Astrocyte (in vitro differentiated cells and primary cell): ENCODE data around the gene STAP2. TPM values are rescaled to one million over a fixed set of nuclear protein-coding genes. Genes with fewer than 3 reads are reported as not detected.

Source experiments
- DNase-seq: peaks from one replicate; pipeline ENCODE4 v3.0.0-alpha.2; 2010; ENCODE audit warnings: low read depth
- FAIRE-seq: peaks from 2 replicates; lab custom pipeline; 2011; peaks lifted over from hg19 to GRCh38; lab: Jason Lieb, UNC
- H2AFZ ChIP-seq: 2 replicates; pipeline ENCODE4 v1.6.0; 2012; ENCODE audit warnings: low read depth, low read length, inconsistent platforms
- H3K27ac ChIP-seq: 2 replicates; pipeline ENCODE4 v1.5.1; 2011; ENCODE audit warnings: low read depth, low read length, inconsistent platforms
- H3K27me3 ChIP-seq: 2 replicates; pipeline ENCODE4 v1.6.0; 2011; ENCODE audit warnings: low read length, inconsistent platforms; ENCODE audit not compliant: insufficient read depth
- H3K36me3 ChIP-seq: 2 replicates; pipeline ENCODE4 v1.5.1; 2011; ENCODE audit warnings: low read length, inconsistent platforms; ENCODE audit not compliant: insufficient read depth
- H3K4me1 ChIP-seq: 2 replicates; pipeline ENCODE4 v1.5.1; 2011; ENCODE audit warnings: low read length, inconsistent platforms; ENCODE audit not compliant: insufficient read depth
- H3K4me2 ChIP-seq: 2 replicates; pipeline ENCODE4 v1.6.0; 2012; ENCODE audit warnings: low read length, inconsistent platforms
- H3K4me3 ChIP-seq: 2 replicates; pipeline ENCODE4 v1.5.1; 2011; ENCODE audit warnings: low read depth, mild to moderate bottlenecking, low read length, inconsistent platforms; ENCODE audit not compliant: insufficient read depth
- H3K79me2 ChIP-seq: 2 replicates; pipeline ENCODE4 v1.6.0; 2012; ENCODE audit warnings: mild to moderate bottlenecking, low read length, inconsistent platforms; ENCODE audit not compliant: insufficient read depth
- H3K9ac ChIP-seq: 2 replicates; pipeline ENCODE4 v1.6.0; 2012; ENCODE audit warnings: mild to moderate bottlenecking, low read length, inconsistent platforms
- H3K9me3 ChIP-seq: 2 replicates; pipeline ENCODE4 v1.5.1; 2012; ENCODE audit warnings: low read depth, mild to moderate bottlenecking, low read length, inconsistent platforms; ENCODE audit not compliant: insufficient read depth
- H4K20me1 ChIP-seq: 2 replicates; pipeline ENCODE4 v1.6.0; 2012; ENCODE audit warnings: low read length, inconsistent platforms; ENCODE audit not compliant: insufficient read depth
- H3K27ac Mint-ChIP-seq: one replicate; pipeline ENCODE4 v1.8.0; 2021; ENCODE audit warnings: mild to moderate bottlenecking, mixed read lengths; ENCODE audit not compliant: unreplicated experiment
- H3K27me3 Mint-ChIP-seq: one replicate; pipeline ENCODE4 v1.8.0; 2021; ENCODE audit warnings: low read depth, mixed read lengths; ENCODE audit not compliant: unreplicated experiment
- H3K36me3 Mint-ChIP-seq: one replicate; pipeline ENCODE4 v1.8.0; 2021; ENCODE audit warnings: low read depth, mixed read lengths; ENCODE audit not compliant: unreplicated experiment
- H3K4me1 Mint-ChIP-seq: one replicate; pipeline ENCODE4 v1.8.0; 2021; ENCODE audit warnings: low read depth, mixed read lengths; ENCODE audit not compliant: unreplicated experiment
- H3K4me3 Mint-ChIP-seq: one replicate; pipeline ENCODE4 v1.8.0; 2021; ENCODE audit warnings: mild to moderate bottlenecking, moderate library complexity, mixed read lengths; ENCODE audit not compliant: unreplicated experiment
- H3K9me3 Mint-ChIP-seq: one replicate; pipeline ENCODE4 v1.8.0; 2021; ENCODE audit warnings: mild to moderate bottlenecking, mixed read lengths; ENCODE audit not compliant: unreplicated experiment
- EZH2 ChIP-seq: IDR thresholded peaks from 2 replicates; pipeline ENCODE4 v1.6.1; 2012; ENCODE audit warnings: mild to moderate bottlenecking, low read length, inconsistent platforms; ENCODE audit not compliant: insufficient read depth
- total RNA-seq: library from RNA; stranded (reverse); gene quantifications from 2 replicates; pipeline ENCODE4 v1.2.1, GENCODE V29; 2021
- TF ChIP-seq, protein P1 (sequence below): IDR thresholded peaks from 2 replicates; pipeline ENCODE4 v1.5.1; 2011; ENCODE audit warnings: low read depth, mild to moderate bottlenecking, inconsistent platforms, low read length, moderate library complexity; ENCODE audit not compliant: insufficient read depth

The STAP2 gene
- total RNA-seq, 1 donor from 2014 or later, result 5.3 TPM

DNA sequence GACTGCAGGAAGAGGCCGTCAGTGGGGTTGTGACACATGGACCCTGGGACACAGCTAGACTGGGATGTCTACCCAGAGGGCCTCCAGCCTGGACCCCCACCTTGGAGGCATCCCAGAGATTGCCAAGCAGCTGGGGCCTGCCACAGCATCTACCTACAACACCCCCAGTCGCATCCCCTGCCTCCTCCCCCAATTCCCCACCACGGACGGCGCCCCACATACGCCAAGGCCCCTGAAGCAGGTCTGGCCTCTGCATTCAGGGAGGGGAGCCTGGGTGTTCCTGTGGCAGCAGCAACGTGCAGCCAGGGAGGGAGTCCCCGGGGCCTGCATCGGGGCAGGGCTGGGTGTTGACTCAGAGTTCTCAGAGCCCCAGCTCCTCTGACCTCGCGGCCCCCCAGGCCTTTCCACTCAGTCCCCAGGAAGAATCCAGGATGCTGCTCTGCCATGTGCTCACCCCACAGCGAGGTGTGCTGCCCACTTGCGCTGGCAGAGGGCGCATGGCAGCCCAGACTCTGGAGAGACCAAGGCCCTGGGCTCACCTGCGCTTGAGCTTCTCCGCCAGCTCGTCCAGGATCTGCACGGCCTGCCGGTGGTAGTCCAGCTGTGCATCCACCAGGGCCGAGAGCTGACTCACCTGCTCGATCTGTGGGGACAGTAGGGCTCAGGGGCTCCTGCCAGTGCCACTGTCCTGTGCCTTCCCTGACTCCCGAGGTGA lies 24.4 kb upstream of the STAP2 start:
- no peaks in the 10 kb centered on the region for H3K27me3 Mint-ChIP-seq
- DNase-seq, result no peak
- no peak overlapping the region for H3K27ac Mint-ChIP-seq

DNA sequence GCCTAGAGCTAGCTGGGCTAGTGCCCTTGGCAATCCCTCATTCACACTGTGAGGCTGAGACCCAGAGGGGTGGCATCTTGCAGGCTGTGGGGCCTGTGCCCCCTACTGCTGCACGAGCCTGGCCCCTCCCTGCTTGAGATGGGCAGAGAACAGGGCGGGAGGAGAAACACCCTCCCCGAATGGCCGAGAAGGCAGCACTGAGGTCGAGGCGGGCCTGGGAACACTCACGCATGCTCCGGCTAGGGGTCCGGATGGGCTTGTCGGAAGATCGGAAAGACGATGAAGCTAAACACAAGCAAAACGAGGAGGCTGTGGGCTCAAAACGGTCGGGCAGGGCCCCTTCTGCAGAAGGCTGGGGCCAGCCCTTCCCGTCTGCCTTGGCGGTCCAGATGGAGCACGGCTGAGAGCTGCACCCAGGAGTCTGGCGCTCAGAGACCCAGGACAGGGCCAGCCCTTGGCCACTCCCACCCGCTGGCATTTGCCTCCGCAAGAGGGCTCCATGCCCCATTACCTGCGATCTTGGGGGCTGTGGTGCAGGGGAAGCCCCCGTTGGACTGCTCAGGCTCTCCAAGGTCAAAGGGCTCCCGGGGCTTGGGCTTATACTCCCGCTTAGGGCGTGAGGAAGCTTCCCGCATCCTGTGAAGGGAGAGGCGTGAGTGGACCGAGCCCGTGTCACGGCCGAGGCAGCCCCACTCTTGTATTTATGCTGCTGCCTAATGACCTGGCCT lies 23.6 kb upstream of the STAP2 start:
- no peak overlapping the region for H3K27ac ChIP-seq
- H4K20me1 ChIP-seq, result peaks cover 48% of the 10 kb centered on the region
- no peaks in the 10 kb centered on the region for H3K4me1 ChIP-seq
- H3K79me2 ChIP-seq, result peaks cover 13% of the 10 kb centered on the region
- H2AFZ ChIP-seq, result no peak overlapping the region
- no peaks in the 10 kb centered on the region for H3K9me3 Mint-ChIP-seq
- H3K9me3 ChIP-seq, result no peaks in the 10 kb centered on the region
- no peak for TF ChIP-seq EZH2
- TF ChIP-seq, protein P1, sequence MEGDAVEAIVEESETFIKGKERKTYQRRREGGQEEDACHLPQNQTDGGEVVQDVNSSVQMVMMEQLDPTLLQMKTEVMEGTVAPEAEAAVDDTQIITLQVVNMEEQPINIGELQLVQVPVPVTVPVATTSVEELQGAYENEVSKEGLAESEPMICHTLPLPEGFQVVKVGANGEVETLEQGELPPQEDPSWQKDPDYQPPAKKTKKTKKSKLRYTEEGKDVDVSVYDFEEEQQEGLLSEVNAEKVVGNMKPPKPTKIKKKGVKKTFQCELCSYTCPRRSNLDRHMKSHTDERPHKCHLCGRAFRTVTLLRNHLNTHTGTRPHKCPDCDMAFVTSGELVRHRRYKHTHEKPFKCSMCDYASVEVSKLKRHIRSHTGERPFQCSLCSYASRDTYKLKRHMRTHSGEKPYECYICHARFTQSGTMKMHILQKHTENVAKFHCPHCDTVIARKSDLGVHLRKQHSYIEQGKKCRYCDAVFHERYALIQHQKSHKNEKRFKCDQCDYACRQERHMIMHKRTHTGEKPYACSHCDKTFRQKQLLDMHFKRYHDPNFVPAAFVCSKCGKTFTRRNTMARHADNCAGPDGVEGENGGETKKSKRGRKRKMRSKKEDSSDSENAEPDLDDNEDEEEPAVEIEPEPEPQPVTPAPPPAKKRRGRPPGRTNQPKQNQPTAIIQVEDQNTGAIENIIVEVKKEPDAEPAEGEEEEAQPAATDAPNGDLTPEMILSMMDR, result no peak
- H3K9ac ChIP-seq, result no peak overlapping the region
- H3K36me3 Mint-ChIP-seq, result peaks cover 2% of the 10 kb centered on the region
- H3K4me1 Mint-ChIP-seq, result no peaks in the 10 kb centered on the region
- no peak overlapping the region for H3K4me3 ChIP-seq
- no peak for FAIRE-seq
- peak overlapping the region; percentile 79 for H3K4me3 Mint-ChIP-seq
- H3K36me3 ChIP-seq, result peaks cover 6% of the 10 kb centered on the region
- H3K27me3 ChIP-seq, result no peaks in the 10 kb centered on the region
- DNase-seq, result no peak
- no peaks in the 10 kb centered on the region for H3K27me3 Mint-ChIP-seq
- no peak overlapping the region for H3K4me2 ChIP-seq
- no peak overlapping the region for H3K27ac Mint-ChIP-seq

More for the DNA sequence above, 24.4 kb upstream of the STAP2 start:
- FAIRE-seq, result no peak
- H3K4me1 ChIP-seq, result no peaks in the 10 kb centered on the region
- no peak overlapping the region for H3K4me2 ChIP-seq
- H3K4me1 Mint-ChIP-seq, result no peaks in the 10 kb centered on the region
- H3K4me3 ChIP-seq, result no peak overlapping the region
- H3K36me3 Mint-ChIP-seq, result peaks cover 2% of the 10 kb centered on the region
- H3K36me3 ChIP-seq, result peaks cover 6% of the 10 kb centered on the region
- no peaks in the 10 kb centered on the region for H3K27me3 ChIP-seq
- no peaks in the 10 kb centered on the region for H3K9me3 Mint-ChIP-seq
- no peaks in the 10 kb centered on the region for H3K9me3 ChIP-seq
- peaks cover 55% of the 10 kb centered on the region for H4K20me1 ChIP-seq
- H3K9ac ChIP-seq, result no peak overlapping the region
- TF ChIP-seq EZH2, result no peak
- TF ChIP-seq, protein P1, result no peak
- no peak overlapping the region for H3K27ac ChIP-seq
- H3K79me2 ChIP-seq, result peaks cover 21% of the 10 kb centered on the region
- H3K4me3 Mint-ChIP-seq, result no peak overlapping the region
- H2AFZ ChIP-seq, result no peak overlapping the region
